H9 (cell line): ENCODE data around the gene FBXL7. TPM values are rescaled to one million over a fixed set of nuclear protein-coding genes. Genes with fewer than 3 reads are reported as not detected.

ENCODE experiments used
- DNase-seq: peaks from one replicate; pipeline ENCODE4 v3.0.0-alpha.2; 2017
- H2AFZ ChIP-seq: one replicate; pipeline ENCODE4 v1.6.1; 2013; ENCODE audit warnings: mild to moderate bottlenecking, low read length, control low read depth, moderate library complexity
- H2AK5ac ChIP-seq: 2 replicates; pipeline ENCODE4 v1.6.1; 2013; ENCODE audit warnings: low read length, control low read depth, mixed read lengths; ENCODE audit not compliant: insufficient read length
- H2BK120ac ChIP-seq: one replicate; pipeline ENCODE4 v1.6.1; 2013; ENCODE audit warnings: low read depth, mild to moderate bottlenecking, low read length, control low read depth, inconsistent platforms; ENCODE audit not compliant: poor library complexity, severe bottlenecking
- H2BK12ac ChIP-seq: 2 replicates; pipeline ENCODE4 v1.6.1; 2013; ENCODE audit warnings: low read length, control low read depth, mixed read lengths, low read depth; ENCODE audit not compliant: insufficient read length
- H2BK15ac ChIP-seq: 2 replicates; pipeline ENCODE4 v1.6.1; 2013; ENCODE audit warnings: low read depth, low read length, control low read depth
- H2BK20ac ChIP-seq: one replicate; pipeline ENCODE4 v1.6.1; 2013; ENCODE audit warnings: low read depth, mild to moderate bottlenecking, low read length, control low read depth, inconsistent platforms; ENCODE audit not compliant: poor library complexity, severe bottlenecking
- H2BK5ac ChIP-seq: 2 replicates; pipeline ENCODE4 v1.6.1; 2013; ENCODE audit warnings: low read length, control low read depth, mixed read lengths; ENCODE audit not compliant: insufficient read length
- H3K14ac ChIP-seq: 2 replicates; pipeline ENCODE4 v1.6.1; 2013; ENCODE audit warnings: low read length, control low read depth; ENCODE audit not compliant: insufficient read depth
- H3K18ac ChIP-seq: 2 replicates; pipeline ENCODE4 v1.6.1; 2013; ENCODE audit warnings: low read depth, mild to moderate bottlenecking, mixed read lengths, low read length, control low read depth; ENCODE audit not compliant: insufficient read length
- H3K23ac ChIP-seq: 2 replicates; pipeline ENCODE4 v1.6.1; 2013; ENCODE audit warnings: low read length, control low read depth, mixed read lengths, low read depth; ENCODE audit not compliant: insufficient read length
- H3K23me2 ChIP-seq: 2 replicates; pipeline ENCODE4 v1.6.1; 2013; ENCODE audit warnings: low read depth, mild to moderate bottlenecking, mixed read lengths, low read length, control low read depth; ENCODE audit not compliant: insufficient read length, poor library complexity, severe bottlenecking
- H3K27ac ChIP-seq: 2 replicates; pipeline ENCODE4 v1.5.1; 2013; ENCODE audit warnings: low read length, control low read depth, mixed read lengths, low read depth; ENCODE audit not compliant: insufficient read length
- H3K27me3 ChIP-seq: 2 replicates; pipeline ENCODE4 v1.6.1; 2013; ENCODE audit warnings: low read length, control low read depth, inconsistent platforms; ENCODE audit not compliant: insufficient read depth
- H3K4ac ChIP-seq: 2 replicates; pipeline ENCODE4 v1.6.1; 2013; ENCODE audit warnings: low read depth, mild to moderate bottlenecking, control low read depth, inconsistent platforms, low read length, moderate library complexity
- H3K4me1 ChIP-seq: 2 replicates; pipeline ENCODE4 v1.6.1; 2013; ENCODE audit warnings: low read length, control low read depth, inconsistent platforms; ENCODE audit not compliant: insufficient read depth
- H3K4me2 ChIP-seq: 2 replicates; pipeline ENCODE4 v1.6.1; 2013; ENCODE audit warnings: low read length, control low read depth, mixed read lengths; ENCODE audit not compliant: insufficient read length, insufficient read depth
- H3K56ac ChIP-seq: 2 replicates; pipeline ENCODE4 v1.6.1; 2013; ENCODE audit warnings: low read depth, mild to moderate bottlenecking, mixed read lengths, low read length, control low read depth; ENCODE audit not compliant: insufficient read length
- H3K79me1 ChIP-seq: 2 replicates; pipeline ENCODE4 v1.6.1; 2013; ENCODE audit warnings: low read depth, mild to moderate bottlenecking, moderate library complexity, low read length, control low read depth, inconsistent platforms; ENCODE audit not compliant: insufficient read depth, poor library complexity, severe bottlenecking
- H3K79me2 ChIP-seq: 2 replicates; pipeline ENCODE4 v1.6.1; 2013; ENCODE audit warnings: low read length, control low read depth, inconsistent platforms; ENCODE audit not compliant: insufficient read depth
- H3K9ac ChIP-seq: 2 replicates; pipeline ENCODE4 v1.6.1; 2013; ENCODE audit warnings: low read length, control low read depth, mixed read lengths; ENCODE audit not compliant: insufficient read length; ENCODE audit errors: extremely low read depth
- H3K9me3 ChIP-seq: one replicate; pipeline ENCODE4 v1.6.1; 2013; ENCODE audit warnings: low read depth, low read length, inconsistent platforms; ENCODE audit not compliant: control insufficient read depth
- H3T11ph ChIP-seq: one replicate; pipeline ENCODE4 v1.6.1; 2013; ENCODE audit warnings: mild to moderate bottlenecking, low read length, control low read depth, inconsistent platforms
- H4K20me1 ChIP-seq: one replicate; pipeline ENCODE4 v1.6.1; 2013; ENCODE audit not compliant: control insufficient read depth, insufficient read length, insufficient read depth
- H4K5ac ChIP-seq: 2 replicates; pipeline ENCODE4 v1.6.1; 2013; ENCODE audit warnings: low read depth, mild to moderate bottlenecking, mixed read lengths, low read length, control low read depth; ENCODE audit not compliant: insufficient read length
- H4K8ac ChIP-seq: replicated peaks from 2 replicates; pipeline ENCODE4 v1.6.1; 2013; ENCODE audit warnings: low read length, control low read depth, mixed read lengths, low read depth; ENCODE audit not compliant: insufficient read length
- H4K91ac ChIP-seq: 2 replicates; pipeline ENCODE4 v1.6.1; 2013; ENCODE audit warnings: low read depth, mild to moderate bottlenecking, moderate library complexity, mixed read lengths, low read length, control low read depth; ENCODE audit not compliant: insufficient read length
- H3K27ac Mint-ChIP-seq, 3 experiments: 2 replicates in 2 of 3; 3 replicates in 1 of 3; pipeline ENCODE4 v1.8.0; 2020 to 2021; ENCODE audit warnings: mixed read lengths in 3 of 3, mild to moderate bottlenecking in 1 of 3, moderate library complexity in 1 of 3
- H3K27me3 Mint-ChIP-seq: 2 replicates; pipeline ENCODE4 v1.8.0; 2021; ENCODE audit warnings: low read depth, mild to moderate bottlenecking, moderate library complexity, mixed read lengths
- H3K36me3 Mint-ChIP-seq, 3 experiments: 2 replicates in 2 of 3; 3 replicates in 1 of 3; pipeline ENCODE4 v1.8.0; 2020 to 2021; ENCODE audit warnings: low read depth in 3 of 3, mixed read lengths in 3 of 3; ENCODE audit not compliant: insufficient read depth in 1 of 3
- H3K4me1 Mint-ChIP-seq, 2 experiments: 2 replicates each; pipeline ENCODE4 v1.8.0; 2020; ENCODE audit warnings: mixed read lengths in 2 of 2
- H3K4me3 Mint-ChIP-seq, 2 experiments: 2 replicates in 1 of 2; 3 replicates in 1 of 2; pipeline ENCODE4 v1.8.0; 2020 to 2021; ENCODE audit warnings: mild to moderate bottlenecking in 2 of 2, mixed read lengths in 2 of 2, moderate library complexity in 1 of 2
- H3K9me3 Mint-ChIP-seq, 2 experiments: 2 replicates in 1 of 2; 3 replicates in 1 of 2; pipeline ENCODE4 v1.8.0; 2020; ENCODE audit warnings: mild to moderate bottlenecking in 2 of 2, mixed read lengths in 2 of 2, moderate library complexity in 1 of 2
- WGBS: extraction: QIAGEN DNeasy Blood & Tissue Kit; methylation state at CpG from one replicate; pipeline ENCODE4 v1.1.7; 2013; ENCODE audit warnings: missing lambda C conversion rate, low lambda C conversion rate, mixed read lengths; ENCODE audit not compliant: insufficient read length; ENCODE audit errors: extremely low coverage; 5-methylcytosine and 5-hydroxymethylcytosine counted together
- total RNA-seq: library from RNA; stranded (reverse); gene quantifications from 2 replicates; pipeline ENCODE4 v1.2.1, GENCODE V29; 2021
- TF ChIP-seq, protein P1 (sequence below): fragments of 200-600 bp; sonication (generic); conservative IDR thresholded peaks from 3 replicates; pipeline ENCODE4 v1.8.0; 2021; ENCODE audit warnings: antibody characterized with exemption, mild to moderate bottlenecking

Gene FBXL7
- total RNA-seq, 1 experiment from 2014 or later = 14.6 TPM

DNA sequence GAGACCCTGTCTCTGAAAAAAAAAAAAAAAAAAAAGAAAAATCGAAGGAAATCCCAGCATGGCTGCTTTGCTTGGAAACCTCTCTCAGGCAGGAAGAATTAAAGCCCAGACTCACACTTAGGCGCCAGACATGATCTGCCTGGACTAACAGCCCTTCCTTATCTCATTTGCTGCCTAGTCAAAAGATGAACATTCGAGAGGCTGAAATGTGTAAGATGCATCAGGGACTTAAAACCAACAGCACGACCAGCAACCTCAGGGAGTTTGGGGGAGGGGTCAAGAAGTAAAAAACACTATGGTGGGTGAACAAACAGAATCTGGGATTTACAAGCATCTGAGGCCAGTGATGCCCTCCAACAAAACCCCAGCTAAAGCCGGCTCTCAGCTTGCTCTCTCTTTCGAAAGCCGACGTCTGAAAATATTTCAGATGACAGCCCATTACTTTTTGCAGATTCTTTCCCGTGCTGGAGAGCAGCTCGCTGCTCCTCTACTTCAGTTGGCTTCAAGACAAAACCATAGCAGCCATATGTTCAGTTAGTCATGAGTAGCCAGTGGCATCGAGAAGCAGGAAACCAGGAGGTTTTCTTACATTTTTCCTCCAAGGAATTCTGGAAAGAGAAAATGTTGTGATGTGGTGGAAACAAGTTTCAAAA, 429.8 kb downstream of the FBXL7 start:
- no peak overlapping the region for H4K8ac ChIP-seq
- H3K23ac ChIP-seq = no peak overlapping the region
- no peak overlapping the region for H4K5ac ChIP-seq
- no peaks in the 10 kb centered on the region for H3K27me3 ChIP-seq
- H3K4me1 Mint-ChIP-seq = peaks cover 48 to 51% of the 10 kb centered on the region in 2 experiments
- no peak overlapping the region for H3K27ac ChIP-seq
- no peaks in the 10 kb centered on the region for H3K27me3 Mint-ChIP-seq
- H3K36me3 Mint-ChIP-seq = peaks cover 0 to 4% (median 0%) of the 10 kb centered on the region in 3 experiments; a peak in 2 of 7 replicates
- no peak overlapping the region for H3K56ac ChIP-seq
- H3K4me3 Mint-ChIP-seq = no peak overlapping the region
- no peaks in the 10 kb centered on the region for H3K23me2 ChIP-seq
- no peak overlapping the region for H2BK12ac ChIP-seq
- no peaks in the 10 kb centered on the region for H3K9me3 ChIP-seq
- H3K9ac ChIP-seq = no peak overlapping the region
- no peaks in the 10 kb centered on the region for H3K79me1 ChIP-seq
- no peaks in the 10 kb centered on the region for H3K9me3 Mint-ChIP-seq
- H3K14ac ChIP-seq = no peak overlapping the region
- no CpG with 5 or more reads among the region's 11 CpGs for WGBS
- no peak overlapping the region for H2BK5ac ChIP-seq
- TF ChIP-seq, protein P1, sequence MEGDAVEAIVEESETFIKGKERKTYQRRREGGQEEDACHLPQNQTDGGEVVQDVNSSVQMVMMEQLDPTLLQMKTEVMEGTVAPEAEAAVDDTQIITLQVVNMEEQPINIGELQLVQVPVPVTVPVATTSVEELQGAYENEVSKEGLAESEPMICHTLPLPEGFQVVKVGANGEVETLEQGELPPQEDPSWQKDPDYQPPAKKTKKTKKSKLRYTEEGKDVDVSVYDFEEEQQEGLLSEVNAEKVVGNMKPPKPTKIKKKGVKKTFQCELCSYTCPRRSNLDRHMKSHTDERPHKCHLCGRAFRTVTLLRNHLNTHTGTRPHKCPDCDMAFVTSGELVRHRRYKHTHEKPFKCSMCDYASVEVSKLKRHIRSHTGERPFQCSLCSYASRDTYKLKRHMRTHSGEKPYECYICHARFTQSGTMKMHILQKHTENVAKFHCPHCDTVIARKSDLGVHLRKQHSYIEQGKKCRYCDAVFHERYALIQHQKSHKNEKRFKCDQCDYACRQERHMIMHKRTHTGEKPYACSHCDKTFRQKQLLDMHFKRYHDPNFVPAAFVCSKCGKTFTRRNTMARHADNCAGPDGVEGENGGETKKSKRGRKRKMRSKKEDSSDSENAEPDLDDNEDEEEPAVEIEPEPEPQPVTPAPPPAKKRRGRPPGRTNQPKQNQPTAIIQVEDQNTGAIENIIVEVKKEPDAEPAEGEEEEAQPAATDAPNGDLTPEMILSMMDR = no peak
- no peak overlapping the region for H3K4ac ChIP-seq
- no peak overlapping the region for H3T11ph ChIP-seq
- H2BK120ac ChIP-seq = no peak overlapping the region
- H3K27ac Mint-ChIP-seq = no peak overlapping the region; a peak in 1 of 7 replicates
- no peaks in the 10 kb centered on the region; the same call in 1 of the 2 replicates for H3K4me1 ChIP-seq
- no peak overlapping the region for H3K18ac ChIP-seq
- H2AK5ac ChIP-seq = no peak overlapping the region
- H2BK15ac ChIP-seq = no peak overlapping the region
- H2AFZ ChIP-seq = no peak overlapping the region
- H3K79me2 ChIP-seq = no peaks in the 10 kb centered on the region
- H4K20me1 ChIP-seq = no peaks in the 10 kb centered on the region
- no peak for DNase-seq
- no peak overlapping the region for H4K91ac ChIP-seq
- H2BK20ac ChIP-seq = no peak overlapping the region
- no peak overlapping the region for H3K4me2 ChIP-seq
